ENCODE measurements around the gene KIFBP.
"Not testable (repeated sequence)": the region's sequence is repeated elsewhere in the genome, so short reads cannot be mapped to it uniquely, and the experiment has no call there.

Gene KIFBP

GRCh38 chr10:69022611-69023010, 34.0 kb downstream of the KIFBP start:
- TF ChIP-seq CTCF (IDR thresholded peaks at IDR 0.05; ENCODE audit: insufficient read depth, low read depth, low read length, missing control alignments) = no peak
- DNase-seq (ENCODE audit: low read depth) = no peak
- no peak overlapping the region for H3K4me3 ChIP-seq (ENCODE audit: low read depth, low read length)

- DNase-seq (ENCODE audit: low read depth) = no peak
- H3K4me3 ChIP-seq (ENCODE audit: low read depth, low read length) = no peak overlapping the region
- no peak for TF ChIP-seq CTCF (IDR thresholded peaks at IDR 0.05; ENCODE audit: insufficient read depth, low read depth, low read length, missing control alignments)
Measured at GRCh38 chr10:69025370-69025896, 36.8 kb downstream of the KIFBP start.

- DNase-seq (ENCODE audit: low read depth) = no peak
- H3K4me3 ChIP-seq (ENCODE audit: low read depth, low read length) = no peak overlapping the region
- no peak for TF ChIP-seq CTCF (IDR thresholded peaks at IDR 0.05; ENCODE audit: insufficient read depth, low read depth, low read length, missing control alignments)
Measured at GRCh38 chr10:69033256-69033655, 44.7 kb downstream of the KIFBP start.

- H3K4me3 ChIP-seq (ENCODE audit: low read depth, low read length) = no peak overlapping the region
- TF ChIP-seq CTCF (IDR thresholded peaks at IDR 0.05; ENCODE audit: insufficient read depth, low read depth, low read length, missing control alignments) = no peak
- DNase-seq (ENCODE audit: low read depth) = no peak
Measured at GRCh38 chr10:69037489-69037888, 48.9 kb downstream of the KIFBP start.

- not testable (repeated sequence) for H3K4me3 ChIP-seq (ENCODE audit: low read depth, low read length); DNase-seq (ENCODE audit: low read depth)
Measured at GRCh38 chr10:69040904-69041303, 52.3 kb downstream of the KIFBP start.

- no peak for DNase-seq (ENCODE audit: low read depth)
- no peak overlapping the region for H3K4me3 ChIP-seq (ENCODE audit: low read depth, low read length)
- TF ChIP-seq CTCF (IDR thresholded peaks at IDR 0.05; ENCODE audit: insufficient read depth, low read depth, low read length, missing control alignments) = no peak
Measured at GRCh38 chr10:69042417-69042816, 53.8 kb downstream of the KIFBP start.

- H3K4me3 ChIP-seq (ENCODE audit: low read depth, low read length) = no peak overlapping the region
- no peak for TF ChIP-seq CTCF (IDR thresholded peaks at IDR 0.05; ENCODE audit: insufficient read depth, low read depth, low read length, missing control alignments)
- no peak for DNase-seq (ENCODE audit: low read depth)
Measured at GRCh38 chr10:69042838-69043237, 54.2 kb downstream of the KIFBP start.

All from GM12865 (cell line).